ENCODE measurements around the gene NAGA. TPM values are rescaled to one million over a fixed set of nuclear protein-coding genes. Genes with fewer than 3 reads are reported as not detected.

The NAGA gene
- total RNA-seq, 2 donors from 2014 or later, result 8.2 to 11.2 TPM

DNA sequence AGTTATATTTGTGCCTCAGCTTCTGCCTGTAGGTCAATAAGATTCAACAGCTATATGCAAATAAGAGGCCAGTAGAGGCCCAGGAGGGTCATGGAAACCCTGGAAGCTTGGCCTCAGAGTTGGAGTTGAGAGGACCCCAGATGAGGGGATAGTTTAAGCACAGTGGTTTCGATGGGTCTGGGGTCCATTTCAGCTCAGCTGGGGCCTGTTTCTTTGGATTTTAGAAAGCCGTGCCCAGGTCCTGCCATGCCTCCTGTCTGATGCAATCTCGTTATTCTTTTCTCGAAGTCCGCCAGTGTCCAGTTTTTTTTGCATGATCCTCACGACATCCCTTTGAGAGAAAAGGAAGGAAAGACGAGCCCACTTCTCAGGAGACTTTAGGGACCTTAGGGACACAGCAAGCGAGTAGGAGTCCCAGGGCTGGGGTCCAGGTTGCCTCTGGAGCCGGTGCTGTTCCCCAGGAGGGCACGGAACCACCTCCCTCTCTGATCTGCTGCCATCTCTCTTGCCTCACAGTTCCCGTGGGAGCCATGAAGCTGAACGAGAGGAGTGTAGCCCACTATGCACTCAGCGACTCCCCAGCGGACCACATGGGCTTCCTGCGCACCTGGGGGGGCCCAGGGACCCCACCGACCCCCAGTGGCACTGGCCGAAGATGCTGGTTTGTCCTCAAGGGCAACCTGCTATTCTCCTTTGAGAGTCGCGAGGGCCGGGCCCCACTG, 6.3 kb upstream of the NAGA start:
- Histone ChIP-seq H3K36me3 (replicated peaks in 1 of 2; ENCODE audit: insufficient read depth in 1 of 2, low read depth in 2 of 2) (no peaks in the 10 kb centered on the region), H3K4me1 (peaks cover 57% of the 10 kb centered on the region), H3K4me3 (no peak overlapping the region), H3K9me3 (no peaks in the 10 kb centered on the region), H3K27me3 (no peaks in the 10 kb centered on the region), H3K27ac (peak overlapping the region in 2 of 4 donors; percentile 97 to 99)
- DNase-seq, result no peak
- intact Hi-C loops (cut with DNase I), result no loop called here
- WGBS, 2 donors, result 88 to 89% methylated on average over 13 to 20 of the region's 20 CpGs
- TF ChIP-seq, protein P1, sequence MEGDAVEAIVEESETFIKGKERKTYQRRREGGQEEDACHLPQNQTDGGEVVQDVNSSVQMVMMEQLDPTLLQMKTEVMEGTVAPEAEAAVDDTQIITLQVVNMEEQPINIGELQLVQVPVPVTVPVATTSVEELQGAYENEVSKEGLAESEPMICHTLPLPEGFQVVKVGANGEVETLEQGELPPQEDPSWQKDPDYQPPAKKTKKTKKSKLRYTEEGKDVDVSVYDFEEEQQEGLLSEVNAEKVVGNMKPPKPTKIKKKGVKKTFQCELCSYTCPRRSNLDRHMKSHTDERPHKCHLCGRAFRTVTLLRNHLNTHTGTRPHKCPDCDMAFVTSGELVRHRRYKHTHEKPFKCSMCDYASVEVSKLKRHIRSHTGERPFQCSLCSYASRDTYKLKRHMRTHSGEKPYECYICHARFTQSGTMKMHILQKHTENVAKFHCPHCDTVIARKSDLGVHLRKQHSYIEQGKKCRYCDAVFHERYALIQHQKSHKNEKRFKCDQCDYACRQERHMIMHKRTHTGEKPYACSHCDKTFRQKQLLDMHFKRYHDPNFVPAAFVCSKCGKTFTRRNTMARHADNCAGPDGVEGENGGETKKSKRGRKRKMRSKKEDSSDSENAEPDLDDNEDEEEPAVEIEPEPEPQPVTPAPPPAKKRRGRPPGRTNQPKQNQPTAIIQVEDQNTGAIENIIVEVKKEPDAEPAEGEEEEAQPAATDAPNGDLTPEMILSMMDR (IDR thresholded peaks at IDR 0.05), result no peak
- TF ChIP-seq POLR2A (IDR thresholded peaks at IDR 0.05), result no peak
- no peak for ATAC-seq

DNA sequence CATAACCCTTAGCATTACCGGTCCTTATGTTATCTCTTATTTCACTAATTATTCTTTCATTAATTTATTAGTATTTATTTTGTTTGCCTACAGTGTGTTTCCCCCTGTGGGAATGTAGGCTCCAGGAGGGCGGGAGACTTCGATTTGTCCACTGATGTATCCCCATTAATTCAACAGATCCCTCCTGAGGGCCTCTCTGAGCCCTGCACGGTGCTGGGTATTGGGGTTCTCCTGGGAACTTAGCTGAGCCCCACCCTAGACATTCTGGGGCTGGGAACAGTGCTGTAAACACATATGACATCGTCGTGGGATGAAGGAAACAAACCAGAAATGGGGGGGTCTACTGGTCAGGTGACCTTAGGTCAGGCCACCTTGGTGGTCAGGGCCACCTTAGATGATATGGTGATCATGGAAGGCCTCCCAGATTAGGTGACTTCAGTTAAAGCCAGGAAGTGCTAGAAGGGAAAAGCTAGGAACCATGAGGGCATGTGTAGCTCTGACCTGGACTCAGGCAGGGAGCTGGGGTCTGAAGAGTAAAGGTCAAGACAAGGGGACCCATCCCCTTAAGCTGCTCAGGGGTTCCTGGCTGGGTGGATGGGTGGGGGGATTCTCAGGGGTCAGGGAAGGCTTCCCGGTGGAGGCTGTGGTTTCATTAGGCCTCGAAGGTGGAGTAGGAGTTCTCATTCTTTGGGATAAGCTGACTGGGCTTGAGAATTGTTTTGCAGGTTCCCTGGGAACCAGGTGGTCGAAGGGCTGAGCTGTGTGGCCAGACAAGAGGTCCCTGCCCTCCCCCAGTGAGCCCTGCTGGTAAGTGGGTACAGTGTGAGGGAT, 4.4 kb upstream of the NAGA start:
- Histone ChIP-seq H3K4me1 (peaks cover 54% of the 10 kb centered on the region), H3K9me3 (no peaks in the 10 kb centered on the region), H3K27ac (peak overlapping the region; percentile 1 to 92 (median 84)), H3K36me3 (replicated peaks in 1 of 2; ENCODE audit: insufficient read depth in 1 of 2, low read depth in 2 of 2) (no peaks in the 10 kb centered on the region), H3K27me3 (no peaks in the 10 kb centered on the region), H3K4me3 (peak overlapping the region; percentile 39 to 43)
- TF ChIP-seq POLR2A (IDR thresholded peaks at IDR 0.05), result no peak
- TF ChIP-seq, protein P1 (IDR thresholded peaks at IDR 0.05), result no peak
- ATAC-seq (no peak), DNase-seq (no peak)
- WGBS, 2 donors, result 47 to 54% methylated on average over 8 to 9 of the region's 9 CpGs
- intact Hi-C loops (cut with DNase I), result no loop called here

DNA sequence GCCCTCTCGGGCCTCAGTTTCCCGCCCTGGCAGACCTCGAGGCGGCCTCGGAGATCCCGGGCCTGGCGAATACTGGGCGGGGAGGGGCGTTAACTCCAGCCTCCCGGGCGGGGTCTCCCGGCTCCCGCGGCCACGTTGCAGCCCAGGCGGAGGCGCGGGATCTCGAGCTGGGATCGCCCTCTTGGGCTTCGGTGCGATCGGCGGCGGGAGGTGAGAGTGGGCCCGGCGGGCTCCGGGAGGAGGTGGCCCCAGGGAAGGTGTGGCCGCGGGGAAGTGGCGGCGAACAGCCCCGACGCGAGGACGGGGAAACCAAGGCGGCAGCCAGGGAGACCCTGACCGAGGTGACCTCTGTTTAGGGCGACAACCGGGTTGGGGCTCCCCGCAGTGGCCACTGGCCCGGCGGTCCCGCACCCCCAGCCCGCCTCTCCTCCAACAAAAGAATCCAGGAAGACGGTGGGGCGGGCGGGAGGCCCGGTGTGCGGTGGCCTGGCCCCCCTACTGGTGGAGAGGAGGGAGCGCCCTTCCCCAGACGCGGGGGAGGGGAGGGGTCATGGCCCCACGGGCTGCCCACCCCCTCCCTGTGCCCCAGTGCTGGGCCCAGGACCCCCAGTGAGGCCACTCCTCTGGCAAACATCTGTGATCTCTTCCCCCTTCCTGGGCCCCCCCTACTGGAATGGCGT, 3.7 kb upstream of the NAGA start, which contains the start of gene PHETA2:
PHETA2 (plus strand) TSS at position 117 of the 680 bp plus-strand sequence. CDS start 3,046 bp downstream, outside the sequence.
- Histone ChIP-seq H3K9me3 (no peaks in the 10 kb centered on the region), H3K27ac (peak within 1 kb of the TSS; percentile 82 to 92 (median 84)), H3K4me3 (peak within 1 kb of the TSS; percentile 39 to 43), H3K27me3 (no peaks in the 10 kb centered on the region), H3K36me3 (replicated peaks in 1 of 2; ENCODE audit: insufficient read depth in 1 of 2, low read depth in 2 of 2) (no peaks in the 10 kb centered on the region), H3K4me1 (peaks cover 59% of the 10 kb centered on the region)
- TF ChIP-seq, protein P1 (IDR thresholded peaks at IDR 0.05), result peak in 6 of 7 experiments; percentile 25 to 47 (median 40)
- peak; percentile 22 to 71 (median 59) for TF ChIP-seq POLR2A (IDR thresholded peaks at IDR 0.05)
- intact Hi-C loops (cut with DNase I), result no loop called here
- WGBS, 2 donors, result 0% methylated on average over 16 to 50 of the region's 55 CpGs
- peak; percentile 10 for ATAC-seq
- DNase-seq, result peak; percentile 58 to 72 (median 62)

DNA sequence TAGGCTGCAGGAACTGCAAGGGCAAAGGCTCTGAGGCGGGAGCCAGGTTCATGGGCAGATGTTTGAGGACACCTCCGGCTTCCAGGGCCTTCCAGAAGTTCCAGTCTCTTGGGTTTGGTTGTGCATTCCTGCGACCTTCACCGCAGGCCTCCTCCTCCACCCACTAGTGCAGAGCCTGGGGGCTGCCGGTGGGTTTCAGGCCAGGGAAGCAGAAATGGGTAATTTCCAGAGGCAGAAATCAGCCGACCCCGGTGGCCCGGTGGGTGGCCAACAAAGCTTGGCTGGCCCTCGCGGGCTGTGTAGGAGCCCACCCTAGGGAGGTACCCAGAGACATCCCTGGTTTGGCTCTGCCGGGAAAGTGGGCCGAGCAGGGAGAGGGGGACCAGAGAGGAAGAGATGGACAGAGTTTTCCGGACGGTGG, 3.0 kb upstream of the NAGA start:
- ATAC-seq, result no peak
- Histone ChIP-seq H3K27ac (peak overlapping the region; percentile 82 to 92 (median 84)), H3K36me3 (replicated peaks in 1 of 2; ENCODE audit: insufficient read depth in 1 of 2, low read depth in 2 of 2) (no peaks in the 10 kb centered on the region), H3K9me3 (no peaks in the 10 kb centered on the region), H3K27me3 (no peaks in the 10 kb centered on the region), H3K4me3 (no peak overlapping the region), H3K4me1 (peaks cover 53% of the 10 kb centered on the region)
- WGBS, 2 donors, result 60 to 85% methylated on average over 12 to 14 of the region's 14 CpGs
- TF ChIP-seq POLR2A (IDR thresholded peaks at IDR 0.05), result no peak
- TF ChIP-seq, protein P1 (IDR thresholded peaks at IDR 0.05), result no peak
- no peak for DNase-seq
- intact Hi-C loops (cut with DNase I), result no loop called here

Measured in body of pancreas (tissue), 4 donors.